OCI-LY7 (cell line): Measurements from ENCODE around the gene SRSF8. TPM values are rescaled to one million over a fixed set of nuclear protein-coding genes. Genes with fewer than 3 reads are reported as not detected.

Experiments used
- BruUV-seq: library from RNA; stranded (reverse); fragments of 400-500 nt; replicated peaks from 2 replicates; lab custom pipeline; 2021; lab: Mats Ljungman, UMichigan
- CTCF ChIA-PET: fragments of 300-600 bp; sonication (Branson Sonifier 250); formaldehyde crosslinking; loops from one replicate; lab custom pipeline; 2022; ENCODE audit warnings: antibody characterized with exemption; ENCODE audit not compliant: unreplicated experiment; lab: Charles Lee
- POLR2A ChIA-PET: fragments of 300-600 bp; sonication (Branson Sonifier 250); formaldehyde crosslinking; loops from one replicate; lab custom pipeline; 2022; ENCODE audit warnings: antibody characterized with exemption; lab: Charles Lee
- DNase-seq: peaks from one replicate; pipeline ENCODE4 v3.0.0-alpha.2; 2015; ENCODE audit warnings: low spot score
- H2AFZ ChIP-seq: fragments of 200-600 bp; sonication (generic), shearing (Covaris generic); 2 replicates; pipeline ENCODE4 v1.6.1; 2014; ENCODE audit warnings: mild to moderate bottlenecking, antibody characterized with exemption, low read length, moderate library complexity
- H3K27ac ChIP-seq: fragments of 200-600 bp; sonication (generic); 2 replicates; pipeline ENCODE4 v1.5.1; 2014; ENCODE audit warnings: mixed run types, low read depth, mild to moderate bottlenecking, moderate library complexity, low read length, inconsistent platforms; ENCODE audit not compliant: poor library complexity, severe bottlenecking
- H3K36me3 ChIP-seq: fragments of 200-600 bp; sonication (generic); 2 replicates; pipeline ENCODE4 v1.6.1; 2014; ENCODE audit warnings: mild to moderate bottlenecking, antibody characterized with exemption, low read length, moderate library complexity, mixed read lengths; ENCODE audit not compliant: insufficient read depth
- H3K4me1 ChIP-seq: fragments of 200-600 bp; sonication (generic); 2 replicates; pipeline ENCODE4 v1.5.1; 2014; ENCODE audit warnings: mild to moderate bottlenecking, low read length; ENCODE audit not compliant: insufficient read depth, poor library complexity, severe bottlenecking
- H3K4me2 ChIP-seq: fragments of 200-600 bp; sonication (generic); 2 replicates; pipeline ENCODE4 v1.6.1; 2014; ENCODE audit warnings: mild to moderate bottlenecking, low read length
- H3K4me3 ChIP-seq: fragments of 200-600 bp; sonication (generic); 2 replicates; pipeline ENCODE4 v1.5.1; 2014; ENCODE audit warnings: mild to moderate bottlenecking, low read depth, low read length; ENCODE audit not compliant: poor library complexity, severe bottlenecking
- H3K79me2 ChIP-seq: fragments of 200-600 bp; sonication (generic); 2 replicates; pipeline ENCODE4 v1.6.1; 2016; ENCODE audit warnings: low read depth, mild to moderate bottlenecking, low read length, moderate library complexity, mixed read lengths; ENCODE audit not compliant: insufficient read depth
- H3K9me2 ChIP-seq: fragments of 200-600 bp; sonication (generic); 2 replicates; pipeline ENCODE4 v1.6.1; 2016; ENCODE audit warnings: mild to moderate bottlenecking, low read length, mixed read lengths; ENCODE audit not compliant: insufficient read depth
- H3K9me3 ChIP-seq: fragments of 200-600 bp; sonication (generic); 2 replicates; pipeline ENCODE4 v1.6.1; 2014; ENCODE audit warnings: mild to moderate bottlenecking, mixed run types, low read length, mixed read lengths
- H4K20me1 ChIP-seq: fragments of 200-600 bp; sonication (generic); 2 replicates; pipeline ENCODE4 v1.6.1; 2014; ENCODE audit warnings: mild to moderate bottlenecking, antibody characterized with exemption, low read length, moderate library complexity, mixed read lengths; ENCODE audit not compliant: insufficient read depth
- EZH2phosphoT487 ChIP-seq: fragments of 200-600 bp; sonication (generic); IDR thresholded peaks from 2 replicates; pipeline ENCODE4 v1.6.1; 2018; ENCODE audit warnings: low read depth, borderline replicate concordance, mild to moderate bottlenecking, mixed run types, antibody characterized with exemption, low read length, moderate library complexity, mixed read lengths
- intact Hi-C: fragments of 100-400 bp; cut with micrococcal nuclease; formaldehyde crosslinking; loops from one replicate; pipeline ENCODE4 v1.10.0; 2022; ENCODE audit not compliant: unreplicated experiment
- total RNA-seq, 2 experiments: library from RNA; depleted of rRNA in 1 of 2; stranded (reverse); fragments of >200 nt in 1 of 2; shearing (Covaris generic) in 1 of 2; gene quantifications; 2 replicates each; pipeline ENCODE4 v1.2.3, GENCODE V29; 2014 to 2022
- TF ChIP-seq, protein P1 (sequence below): fragments of 200-600 bp; sonication (generic); conservative IDR thresholded peaks from 2 replicates; pipeline ENCODE4 v1.5.1; 2014; ENCODE audit warnings: mild to moderate bottlenecking, antibody characterized with exemption, low read length, moderate library complexity, mixed read lengths

SRSF8 gene
- total RNA-seq, 2 experiments from 2014 or later: 13.1 to 42.1 TPM

DNA sequence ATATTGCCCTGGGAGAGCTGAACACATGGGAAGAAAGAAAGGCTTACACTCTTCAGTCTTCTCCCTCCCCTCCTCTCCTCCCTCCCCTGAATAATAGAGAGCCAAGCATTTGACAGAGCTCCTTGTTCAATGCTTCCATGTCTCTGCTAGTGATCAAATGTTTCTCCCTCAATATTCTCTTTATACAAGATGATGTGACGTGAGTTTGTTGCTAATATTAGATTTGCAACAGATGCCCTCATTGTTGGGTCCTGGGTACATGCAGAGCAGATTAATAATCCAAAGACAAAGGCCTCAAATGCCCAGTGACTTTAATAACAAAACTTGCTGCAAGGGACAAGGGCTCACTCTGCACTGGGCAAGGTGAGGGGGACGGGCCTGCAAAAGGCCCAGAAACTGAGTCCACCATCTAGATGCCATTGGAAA lies 15.9 kb downstream of the SRSF8 start:
- POLR2A ChIA-PET: interaction anchor here (1.0 to 2.9 kb wide), 3 partner anchors 9 to 14 kb away, joined by 3 to 15 read pairs (median 3); partner anchors contain the start of gene ENDOD1
- no peaks in the 10 kb centered on the region for H4K20me1 ChIP-seq

DNA sequence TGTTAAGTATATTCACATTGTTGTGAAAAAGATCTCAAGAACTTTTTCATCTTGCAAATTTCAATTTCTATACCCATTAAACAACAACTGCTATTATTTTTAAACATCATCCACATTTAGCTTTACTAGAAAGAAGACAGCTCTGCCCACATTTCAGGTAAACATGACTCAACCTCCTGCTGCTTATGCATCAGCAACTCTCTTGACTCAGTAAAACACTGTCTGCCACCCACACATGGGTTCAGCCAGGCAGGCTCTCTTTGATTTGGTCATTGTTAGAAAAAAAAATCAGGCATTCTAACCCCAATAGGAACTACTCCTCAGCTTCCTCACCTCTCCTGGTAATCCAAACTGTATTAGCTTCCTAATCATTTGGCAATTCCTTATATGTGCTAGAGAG lies 17.8 kb downstream of the SRSF8 start:
- ChIA-PET CTCF (no interaction called here), POLR2A (interaction anchor here (0.6 to 2.1 kb wide), 6 partner anchors 9 to 609 kb away, joined by 3 to 10 read pairs (median 5); no protein-coding TSS in a partner anchor)
- DNase-seq: no peak
- Histone ChIP-seq H3K9me3 (no peaks in the 10 kb centered on the region), H4K20me1 (no peaks in the 10 kb centered on the region), H3K4me1 (peaks cover 10% of the 10 kb centered on the region), H3K36me3 (no peaks in the 10 kb centered on the region), H2AFZ (no peak overlapping the region), H3K27ac (no peak overlapping the region), H3K79me2 (no peaks in the 10 kb centered on the region), H3K4me2 (no peak overlapping the region), H3K9me2 (no peaks in the 10 kb centered on the region), H3K4me3 (no peak overlapping the region)
- no TSS peak for BruUV-seq
- TF ChIP-seq, protein P1, sequence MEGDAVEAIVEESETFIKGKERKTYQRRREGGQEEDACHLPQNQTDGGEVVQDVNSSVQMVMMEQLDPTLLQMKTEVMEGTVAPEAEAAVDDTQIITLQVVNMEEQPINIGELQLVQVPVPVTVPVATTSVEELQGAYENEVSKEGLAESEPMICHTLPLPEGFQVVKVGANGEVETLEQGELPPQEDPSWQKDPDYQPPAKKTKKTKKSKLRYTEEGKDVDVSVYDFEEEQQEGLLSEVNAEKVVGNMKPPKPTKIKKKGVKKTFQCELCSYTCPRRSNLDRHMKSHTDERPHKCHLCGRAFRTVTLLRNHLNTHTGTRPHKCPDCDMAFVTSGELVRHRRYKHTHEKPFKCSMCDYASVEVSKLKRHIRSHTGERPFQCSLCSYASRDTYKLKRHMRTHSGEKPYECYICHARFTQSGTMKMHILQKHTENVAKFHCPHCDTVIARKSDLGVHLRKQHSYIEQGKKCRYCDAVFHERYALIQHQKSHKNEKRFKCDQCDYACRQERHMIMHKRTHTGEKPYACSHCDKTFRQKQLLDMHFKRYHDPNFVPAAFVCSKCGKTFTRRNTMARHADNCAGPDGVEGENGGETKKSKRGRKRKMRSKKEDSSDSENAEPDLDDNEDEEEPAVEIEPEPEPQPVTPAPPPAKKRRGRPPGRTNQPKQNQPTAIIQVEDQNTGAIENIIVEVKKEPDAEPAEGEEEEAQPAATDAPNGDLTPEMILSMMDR: no peak
- TF ChIP-seq EZH2phosphoT487: no peak
- intact Hi-C loops: no loop called here

More for the DNA sequence above, 15.9 kb downstream of the SRSF8 start:
- intact Hi-C loops: no loop called here
- CTCF ChIA-PET: no interaction called here
- Histone ChIP-seq H3K9me3 (no peaks in the 10 kb centered on the region), H2AFZ (no peak overlapping the region), H3K36me3 (no peaks in the 10 kb centered on the region), H3K9me2 (no peaks in the 10 kb centered on the region), H3K4me3 (no peak overlapping the region), H3K4me1 (no peaks in the 10 kb centered on the region), H3K27ac (no peak overlapping the region), H3K79me2 (no peaks in the 10 kb centered on the region), H3K4me2 (no peak overlapping the region)
- no TSS peak for BruUV-seq
- no peak for DNase-seq
- TF ChIP-seq EZH2phosphoT487: no peak
- TF ChIP-seq, protein P1: no peak

DNA sequence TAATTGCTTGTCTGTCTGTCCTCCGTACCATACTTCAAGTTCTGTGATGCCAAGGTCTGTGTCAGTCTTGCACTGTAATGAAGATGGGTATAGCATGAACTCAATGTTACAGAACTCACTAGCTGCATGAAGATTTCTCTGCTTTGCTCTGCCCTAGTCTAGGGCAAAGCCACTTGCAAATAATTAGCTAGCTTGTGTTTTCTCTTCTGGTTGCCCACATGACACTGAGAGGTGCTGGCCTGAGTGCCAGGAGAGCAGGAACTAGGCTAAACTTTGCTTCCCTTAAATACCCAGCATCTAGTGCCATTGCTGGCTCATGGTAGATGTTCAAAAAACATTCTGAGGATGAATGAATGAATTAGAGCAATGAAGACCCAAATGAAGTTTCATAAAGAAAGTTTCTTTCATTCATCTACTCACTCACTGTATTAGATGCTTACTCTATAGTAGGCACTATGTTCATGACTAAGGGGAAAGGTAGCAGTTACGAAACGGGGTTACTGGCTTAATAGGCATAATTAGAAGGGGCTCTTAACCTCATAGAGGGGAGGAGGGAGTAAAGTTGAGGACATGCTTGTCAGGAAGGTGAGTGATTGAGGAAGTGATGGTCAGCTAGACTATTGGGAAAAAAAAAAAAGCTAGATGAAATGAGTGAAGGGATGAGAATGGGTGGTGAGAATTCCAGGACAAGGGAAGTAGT lies 18.5 kb downstream of the SRSF8 start:
- POLR2A ChIA-PET: interaction anchor here (0.6 to 2.1 kb wide), 8 partner anchors 8 to 144 kb away, joined by 3 to 10 read pairs (median 3); no protein-coding TSS in a partner anchor
- TF ChIP-seq, protein P1: no peak
- no peak for TF ChIP-seq EZH2phosphoT487
- Histone ChIP-seq H3K4me3 (no peak overlapping the region), H3K4me2 (no peak overlapping the region), H3K36me3 (no peaks in the 10 kb centered on the region), H3K4me1 (peaks cover 10% of the 10 kb centered on the region), H3K27ac (no peak overlapping the region), H3K79me2 (peaks cover under 1% of the 10 kb centered on the region; the same call in 1 of the 2 replicates), H2AFZ (no peak overlapping the region), H4K20me1 (no peaks in the 10 kb centered on the region), H3K9me3 (no peaks in the 10 kb centered on the region), H3K9me2 (no peaks in the 10 kb centered on the region)
- no peak for DNase-seq
- intact Hi-C loops: no loop called here
- CTCF ChIA-PET: interaction anchor here (0.6 kb wide), 1 partner anchor 179 kb away, joined by 4 read pairs; no protein-coding TSS in a partner anchor
- BruUV-seq: no TSS peak
